CD4-positive, alpha-beta T cell treated with Interleukin-12 subunit alpha and Interleukin-12 subunit beta, for 1 hour (primary cell): ENCODE measurements around the gene ADGRE3.
"Not testable (repeated sequence)": the region's sequence is repeated elsewhere in the genome, so short reads cannot be mapped to it uniquely, and the experiment has no call there.

Source experiments
- DNase-seq: peaks from one replicate; pipeline ENCODE4 v3.0.0-alpha.2; 2020

The ADGRE3 gene

GRCh38 chr19:14669940-14670339, 4.7 kb downstream of the ADGRE3 start:
- no peak for DNase-seq

GRCh38 chr19:14661372-14661924, 13.2 kb downstream of the ADGRE3 start:
- DNase-seq = peak; percentile 4

GRCh38 chr19:14659874-14660489, 14.7 kb downstream of the ADGRE3 start:
- no peak for DNase-seq

GRCh38 chr19:14655726-14656125, 18.9 kb downstream of the ADGRE3 start:
- DNase-seq = no peak

GRCh38 chr19:14654786-14655560, 19.7 kb downstream of the ADGRE3 start:
- no peak for DNase-seq

- no peak for DNase-seq
Observed at GRCh38 chr19:14650161-14650560, 24.5 kb downstream of the ADGRE3 start.

GRCh38 chr19:14649020-14649419, 25.6 kb downstream of the ADGRE3 start:
- DNase-seq = no peak

GRCh38 chr19:14648506-14648905, 26.1 kb downstream of the ADGRE3 start:
- DNase-seq = no peak

GRCh38 chr19:14639536-14640277, 34.9 kb downstream of the ADGRE3 start:
- DNase-seq = no peak

- peak; percentile 28 for DNase-seq
Observed at GRCh38 chr19:14632286-14632685, 42.4 kb downstream of the ADGRE3 start.

GRCh38 chr19:14629557-14629956, 45.1 kb downstream of the ADGRE3 start:
- DNase-seq = no peak

- not testable (repeated sequence) for DNase-seq
Observed at GRCh38 chr19:14624491-14624890, 50.2 kb downstream of the ADGRE3 start.

GRCh38 chr19:14619404-14619803, 55.2 kb downstream of the ADGRE3 start:
- DNase-seq = no peak

GRCh38 chr19:14616407-14616806, 58.2 kb downstream of the ADGRE3 start:
- no peak for DNase-seq

- DNase-seq = no peak
Observed at GRCh38 chr19:14615623-14616022, 59.0 kb downstream of the ADGRE3 start.

- peak; percentile 19 for DNase-seq
Observed at GRCh38 chr19:14614099-14614412, 60.6 kb downstream of the ADGRE3 start.

- not testable (repeated sequence) for DNase-seq
Observed at GRCh38 chr19:14613399-14614098, 61.1 kb downstream of the ADGRE3 start.

GRCh38 chr19:14612657-14613056, 62.0 kb downstream of the ADGRE3 start:
- DNase-seq = no peak

- not testable (repeated sequence) for DNase-seq
Observed at GRCh38 chr19:14612242-14612641, 62.4 kb downstream of the ADGRE3 start.

- DNase-seq = no peak
Observed at GRCh38 chr19:14611051-14611450, 63.6 kb downstream of the ADGRE3 start.

- DNase-seq = no peak
Observed at GRCh38 chr19:14606627-14607026, 68.0 kb downstream of the ADGRE3 start.

- no peak for DNase-seq
Observed at GRCh38 chr19:14603990-14604387, 70.7 kb downstream of the ADGRE3 start.

- DNase-seq = no peak
Observed at GRCh38 chr19:14599548-14600147, 75.0 kb downstream of the ADGRE3 start.
